HK-2 (cell line): Measurements from ENCODE around the gene SMIM38.

ENCODE experiments used
- DNase-seq: peaks from one replicate; pipeline ENCODE4 v3.0.0-alpha.2; 2018; ENCODE audit not compliant: unreplicated experiment

The SMIM38 gene

DNA sequence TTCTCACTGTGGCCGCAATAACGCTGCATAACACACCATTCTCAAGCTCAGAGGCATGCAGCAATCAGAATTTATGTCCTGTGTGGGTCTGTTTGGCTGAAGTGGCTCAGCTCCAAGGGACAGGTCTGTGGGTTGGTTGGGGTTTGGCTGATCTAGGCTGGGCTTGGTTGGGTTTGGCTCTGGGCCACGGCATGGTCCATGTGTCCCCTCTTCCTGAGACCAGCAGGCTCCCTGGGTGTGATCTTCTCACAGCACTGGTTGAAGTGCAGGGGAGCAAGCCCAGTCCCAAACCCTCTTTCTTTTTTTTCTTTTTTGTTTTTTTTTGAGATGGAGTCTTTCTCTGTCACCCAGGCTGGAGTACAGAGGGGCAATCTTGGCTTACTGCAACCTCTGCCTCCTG lies 25.0 kb downstream of the SMIM38 start:
- DNase-seq = no peak

DNA sequence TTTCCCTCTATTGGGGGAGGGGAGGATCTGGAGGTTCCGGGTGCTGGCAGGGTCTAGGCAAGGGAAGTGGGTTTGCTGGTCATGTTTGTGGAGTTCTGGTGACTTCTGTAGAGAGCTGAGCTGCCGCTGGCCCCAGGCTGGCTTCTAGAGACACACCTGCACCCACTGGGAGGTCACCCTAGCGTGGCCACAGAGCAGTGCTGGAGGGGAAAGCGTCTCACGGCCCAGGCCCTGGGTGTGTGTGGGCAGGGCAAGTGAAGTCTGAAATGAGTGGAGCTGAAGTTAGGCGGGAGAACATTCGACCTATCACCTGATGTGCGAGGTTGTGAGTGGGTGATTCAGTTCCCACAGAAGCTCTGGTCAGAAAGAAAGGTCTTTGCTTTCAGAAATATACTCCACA lies 27.9 kb downstream of the SMIM38 start:
- no peak for DNase-seq

DNA sequence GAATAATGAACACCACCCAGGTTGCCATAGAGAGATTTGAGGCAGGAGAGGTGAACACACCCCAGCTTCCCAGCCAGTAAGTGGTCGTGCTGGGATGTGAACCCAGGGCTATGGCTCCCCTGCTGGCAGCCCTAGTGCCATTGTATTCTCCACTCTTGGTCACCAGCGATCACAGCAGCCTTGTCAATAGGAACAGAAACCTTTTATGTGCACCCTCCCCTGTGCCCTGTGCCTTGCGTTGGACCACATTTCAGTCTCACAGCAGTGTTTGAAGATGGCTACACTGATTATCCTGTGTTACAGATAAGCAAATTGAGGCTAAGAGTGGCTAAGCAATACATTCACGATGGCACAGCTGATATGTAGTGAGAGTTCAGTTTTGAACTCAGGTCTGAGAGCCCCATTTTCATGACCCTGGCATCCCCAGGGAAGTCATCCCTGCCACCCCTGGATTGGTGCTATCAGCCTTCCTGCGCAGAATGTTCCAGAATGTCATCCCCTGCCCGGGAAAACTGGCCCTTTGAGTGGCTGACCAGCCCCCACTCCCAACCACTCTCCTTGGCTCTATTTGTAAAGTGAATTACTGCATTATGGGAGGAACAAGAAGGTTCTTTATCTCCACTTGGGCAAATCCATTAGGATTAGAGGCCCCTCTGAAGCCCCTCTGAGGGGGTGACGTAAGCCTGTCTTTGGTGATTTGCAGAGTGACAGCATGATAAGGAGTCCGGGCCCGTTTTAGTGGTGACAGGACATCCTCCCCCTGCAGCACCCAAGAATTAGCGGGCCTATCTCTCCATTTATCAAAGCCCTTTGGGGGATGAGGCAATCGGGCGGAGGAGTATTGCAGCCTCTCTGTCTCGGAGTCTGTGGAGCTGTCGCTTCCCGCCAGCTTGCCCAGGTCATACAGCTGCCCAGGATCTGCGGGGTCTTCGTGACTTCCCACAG lies 30.9 kb downstream of the SMIM38 start:
- DNase-seq = no peak

DNA sequence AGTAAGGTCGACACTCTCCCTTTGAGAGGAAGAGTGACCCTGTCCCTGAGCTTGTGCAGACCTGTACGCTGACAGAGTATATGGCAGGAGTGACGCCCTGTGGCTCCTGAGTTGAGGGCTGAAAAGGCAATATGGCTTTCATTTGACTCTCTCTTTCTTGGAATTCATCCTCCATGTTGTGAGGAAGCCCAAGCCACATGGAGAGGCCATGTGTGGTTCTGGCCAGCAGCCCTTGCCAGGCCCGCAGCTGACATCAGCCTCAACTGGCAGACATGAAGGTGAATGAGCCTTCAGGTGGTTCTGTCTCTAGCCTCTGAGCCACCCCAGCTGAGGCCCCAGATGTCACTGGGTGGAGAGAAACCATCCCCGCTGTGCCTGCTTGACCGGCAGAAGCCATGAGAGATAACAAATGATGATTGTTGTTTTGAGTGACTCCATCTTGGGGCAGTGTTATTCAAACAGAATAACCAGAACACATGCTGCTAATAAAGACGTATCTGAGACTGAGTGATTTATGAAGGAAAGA lies 31.9 kb downstream of the SMIM38 start:
- DNase-seq = no peak

DNA sequence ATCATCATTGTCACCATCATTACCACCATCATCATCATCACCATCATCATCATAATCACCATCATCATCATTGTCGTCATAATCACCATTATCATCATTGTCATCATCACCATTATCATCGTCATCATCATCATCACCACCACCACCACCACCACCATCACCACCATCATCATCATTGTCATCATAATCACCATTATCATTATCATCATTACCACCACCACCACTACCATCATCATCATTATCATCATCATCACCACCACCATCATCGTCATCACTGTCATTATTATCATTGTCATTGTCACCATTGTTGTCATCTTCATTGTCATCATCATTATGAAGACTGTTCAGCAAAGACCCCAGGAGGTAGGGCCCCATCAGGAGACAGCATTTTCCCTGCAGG lies 33.3 kb downstream of the SMIM38 start:
- no peak for DNase-seq

DNA sequence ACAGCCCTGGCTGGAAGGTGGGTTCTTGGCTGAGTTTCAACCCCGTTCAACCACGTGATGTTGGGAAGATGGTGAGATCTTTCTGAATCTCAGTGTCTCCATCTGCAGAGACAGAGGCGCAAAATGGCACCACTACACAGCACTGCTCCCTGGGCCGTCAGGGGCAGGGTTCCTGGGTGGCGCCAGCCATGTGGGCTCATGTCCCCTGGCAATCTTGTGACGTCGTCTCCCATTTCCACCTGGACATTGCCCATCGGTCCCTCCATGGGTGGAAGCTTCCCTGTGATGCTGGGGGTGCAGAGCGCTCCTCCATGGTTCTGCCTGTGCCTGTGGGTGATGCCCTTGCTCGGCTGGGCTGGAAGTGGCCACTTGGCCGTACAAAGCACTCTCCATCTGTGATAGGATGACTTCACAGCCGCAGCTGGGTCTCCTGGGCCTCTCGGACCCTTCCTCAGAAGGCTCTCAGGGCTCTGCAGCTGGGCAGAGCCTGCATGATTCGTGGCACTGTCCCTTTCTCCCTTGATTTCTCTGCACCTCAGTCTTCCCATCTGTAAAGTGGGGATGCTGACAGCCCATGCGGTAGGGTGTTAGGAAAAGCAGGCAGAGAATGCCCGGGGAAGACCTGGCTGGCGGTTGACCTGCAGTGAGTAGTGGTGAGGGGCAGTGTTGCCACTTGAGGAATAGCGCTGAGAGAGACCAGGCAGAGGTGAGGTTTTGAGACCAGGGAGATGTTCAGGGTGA lies 35.2 kb downstream of the SMIM38 start:
- DNase-seq = no peak

DNA sequence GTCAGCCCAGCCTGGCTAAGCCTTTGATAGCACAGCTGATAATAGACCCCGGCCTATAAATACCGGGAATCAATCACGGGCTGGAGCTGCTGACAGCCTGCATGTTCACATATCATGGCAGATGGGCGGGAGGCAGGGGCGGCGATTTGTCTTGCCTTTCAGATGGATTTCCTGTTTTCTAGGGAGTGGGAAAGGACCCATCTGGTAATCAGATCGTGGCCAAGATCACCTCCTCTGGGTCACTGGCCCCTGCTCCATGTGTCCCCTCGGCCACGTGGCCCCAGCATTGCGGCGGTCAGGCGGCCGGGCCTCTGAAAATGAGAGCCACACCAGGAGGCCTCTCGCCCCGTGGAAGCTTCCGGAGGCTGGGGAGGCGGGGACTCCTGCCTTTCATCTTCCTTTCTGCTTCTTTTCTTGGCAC lies 36.6 kb downstream of the SMIM38 start:
- no peak for DNase-seq

DNA sequence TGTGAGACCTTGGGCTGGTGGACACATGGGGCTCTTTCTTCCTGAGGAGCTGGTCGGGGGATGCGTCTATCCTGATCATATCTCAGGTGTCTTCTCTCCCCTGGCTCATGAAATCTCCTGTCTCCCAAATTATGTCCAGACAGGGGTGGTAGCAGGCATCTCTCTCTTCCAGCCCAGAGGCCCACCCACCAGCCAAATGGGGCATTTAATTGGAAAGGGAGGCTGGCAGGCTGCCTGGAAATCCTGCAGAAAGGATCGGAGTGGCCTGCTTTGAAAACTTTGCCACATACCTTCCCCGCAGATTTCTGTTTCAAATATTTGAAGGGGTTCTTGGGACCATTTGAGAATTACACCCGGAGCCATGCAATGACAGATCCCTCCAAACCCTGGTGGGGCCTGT lies 37.4 kb downstream of the SMIM38 start:
- no peak for DNase-seq

DNA sequence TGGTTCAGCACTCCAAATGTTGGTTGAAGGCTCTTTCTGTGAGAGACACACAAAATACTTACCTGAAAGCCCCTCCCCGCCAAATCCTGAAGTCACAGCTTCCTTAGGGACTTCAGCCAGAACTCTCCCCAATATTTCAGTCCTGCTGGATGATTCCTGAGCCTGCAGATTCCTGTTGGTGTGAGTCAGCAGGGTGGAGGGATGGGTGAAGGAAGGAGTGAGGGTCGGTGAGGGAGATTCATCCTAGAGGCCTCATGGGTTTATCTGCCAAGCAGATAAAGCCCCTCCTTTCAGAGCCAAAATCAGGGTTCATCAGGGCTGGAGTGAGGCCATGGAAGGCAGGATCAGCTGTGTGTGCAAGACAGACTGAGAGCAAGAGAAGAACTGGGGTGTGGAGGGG lies 37.9 kb downstream of the SMIM38 start:
- DNase-seq = no peak

DNA sequence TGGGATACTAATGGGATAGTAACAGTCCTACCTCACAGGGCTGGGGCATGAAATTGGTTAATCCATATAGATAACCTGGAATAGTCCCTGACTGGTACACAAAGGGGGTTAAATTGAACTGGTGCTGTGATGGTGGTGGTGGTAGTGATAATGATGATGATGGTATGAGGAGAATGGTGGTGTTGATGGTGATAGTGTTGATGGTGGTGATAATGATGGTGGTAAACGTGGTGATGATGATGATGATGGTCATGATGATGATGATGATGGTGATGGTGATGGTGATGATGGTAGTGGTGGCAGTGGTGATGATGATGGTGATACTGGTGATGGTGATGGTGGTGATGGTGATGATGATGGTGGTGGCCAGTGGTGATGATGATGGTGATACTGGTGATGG lies 38.7 kb downstream of the SMIM38 start:
- DNase-seq = no peak

DNA sequence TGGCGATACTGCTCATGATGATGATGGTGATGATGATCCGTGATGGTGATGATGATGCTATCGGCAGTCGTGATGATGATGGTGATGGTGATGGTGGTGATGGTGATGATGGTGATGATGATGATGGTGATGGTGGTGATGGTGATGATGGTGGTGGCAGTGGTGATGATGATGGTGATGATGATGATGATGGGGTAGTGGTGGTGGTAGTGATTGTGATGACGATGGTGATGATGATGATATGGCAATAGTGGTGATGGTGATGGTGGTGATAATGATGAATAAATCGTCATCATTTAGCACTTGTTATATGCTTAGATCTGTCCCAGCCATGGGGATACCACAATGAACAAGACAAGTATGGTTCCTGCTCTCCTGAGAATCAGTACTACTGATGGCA lies 39.2 kb downstream of the SMIM38 start:
- no peak for DNase-seq

DNA sequence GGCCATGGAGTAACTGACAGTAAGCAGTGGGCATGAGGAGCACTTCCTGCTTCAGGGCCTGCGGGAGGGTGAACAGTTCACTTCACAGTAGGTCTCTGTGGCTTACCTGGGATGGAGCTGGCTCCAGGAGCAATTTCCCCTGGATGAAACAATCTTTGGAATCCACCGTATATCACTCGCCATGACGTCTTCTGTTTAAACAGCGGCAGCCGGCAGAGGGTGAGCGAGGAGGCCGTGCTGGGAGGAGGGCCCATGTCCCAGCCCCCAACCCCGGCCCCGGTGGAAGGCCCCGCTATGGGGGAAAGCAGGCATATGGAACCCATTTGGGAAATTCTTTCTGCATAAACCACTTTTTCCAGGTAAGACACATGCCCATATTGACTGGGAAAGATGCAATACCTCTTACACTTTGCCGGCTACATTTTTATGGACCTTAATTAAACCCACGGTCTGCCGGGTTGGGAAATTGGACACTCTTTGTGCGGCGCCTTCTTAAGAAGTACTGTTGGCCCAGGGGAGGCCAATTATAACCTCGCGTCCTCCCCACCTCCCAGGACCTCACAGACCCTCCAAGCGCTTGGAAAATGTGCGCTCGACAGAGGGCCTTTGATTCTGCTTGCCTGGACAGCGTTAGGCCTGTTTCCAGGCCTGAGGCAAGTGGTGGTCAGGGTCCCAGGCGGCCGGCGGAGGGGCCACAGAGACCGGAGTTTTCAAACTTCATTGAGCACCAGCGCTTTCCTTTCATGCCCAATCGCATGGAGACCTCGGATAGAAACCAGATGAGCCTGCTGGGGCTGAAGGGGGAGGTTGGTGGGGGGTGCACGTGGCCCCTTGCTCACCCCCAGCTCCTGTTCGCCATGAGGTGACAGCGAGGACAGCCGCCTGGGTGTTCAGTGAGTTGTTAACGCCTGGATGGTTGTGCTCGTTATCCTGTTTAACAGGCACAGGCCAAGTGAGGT lies 40.4 kb downstream of the SMIM38 start:
- DNase-seq = no peak

DNA sequence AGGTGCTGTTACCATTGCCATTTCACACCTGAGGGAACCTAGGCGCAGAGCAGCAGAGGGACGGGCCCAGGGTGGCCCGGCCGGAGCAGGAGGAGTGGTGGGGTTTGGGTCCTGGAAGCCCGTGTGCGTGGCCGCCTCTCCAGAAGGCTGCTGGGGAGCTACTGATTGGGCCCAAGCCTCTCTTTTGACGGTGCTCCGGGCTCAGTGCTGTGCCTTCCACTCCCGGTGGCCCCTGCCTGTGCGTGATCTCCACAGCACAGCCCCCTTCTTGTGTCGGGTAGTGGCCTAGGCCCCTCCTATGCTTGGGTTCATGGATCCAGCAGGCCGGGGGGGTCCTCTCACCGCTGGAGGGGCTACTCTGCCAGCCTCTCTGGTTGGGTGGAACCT lies 41.0 kb downstream of the SMIM38 start:
- no peak for DNase-seq

DNA sequence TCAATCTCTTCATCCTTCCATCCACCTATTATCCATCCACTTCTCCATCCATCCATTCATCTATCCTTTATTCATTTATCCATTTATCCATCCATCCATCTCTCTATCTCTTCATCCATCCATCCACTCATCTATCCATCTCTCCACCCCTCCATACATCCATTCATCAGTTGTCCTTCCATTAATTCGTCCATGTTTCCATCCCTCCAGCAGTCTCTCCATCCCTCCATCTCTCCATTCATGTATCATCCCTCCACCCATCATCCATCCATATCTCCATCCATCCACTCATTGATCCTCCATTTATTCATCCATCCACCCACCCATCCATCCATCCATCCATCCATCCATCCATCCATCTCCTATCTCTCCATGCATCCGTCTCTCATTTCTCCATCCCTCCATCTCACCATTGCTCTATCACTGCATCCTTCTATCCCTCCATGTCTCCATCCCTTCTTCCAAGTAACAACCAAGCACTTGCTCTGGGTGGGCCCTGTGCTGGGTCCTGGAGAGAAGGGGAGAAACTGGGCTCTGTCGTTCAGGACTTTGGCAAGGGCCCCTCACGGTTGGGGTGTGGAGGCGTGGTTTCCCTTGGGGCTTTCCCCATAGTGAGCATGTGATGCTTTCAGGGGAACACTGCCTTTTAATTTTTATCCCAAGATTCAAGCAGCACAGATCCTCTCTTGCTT lies 43.3 kb downstream of the SMIM38 start:
- no peak for DNase-seq

DNA sequence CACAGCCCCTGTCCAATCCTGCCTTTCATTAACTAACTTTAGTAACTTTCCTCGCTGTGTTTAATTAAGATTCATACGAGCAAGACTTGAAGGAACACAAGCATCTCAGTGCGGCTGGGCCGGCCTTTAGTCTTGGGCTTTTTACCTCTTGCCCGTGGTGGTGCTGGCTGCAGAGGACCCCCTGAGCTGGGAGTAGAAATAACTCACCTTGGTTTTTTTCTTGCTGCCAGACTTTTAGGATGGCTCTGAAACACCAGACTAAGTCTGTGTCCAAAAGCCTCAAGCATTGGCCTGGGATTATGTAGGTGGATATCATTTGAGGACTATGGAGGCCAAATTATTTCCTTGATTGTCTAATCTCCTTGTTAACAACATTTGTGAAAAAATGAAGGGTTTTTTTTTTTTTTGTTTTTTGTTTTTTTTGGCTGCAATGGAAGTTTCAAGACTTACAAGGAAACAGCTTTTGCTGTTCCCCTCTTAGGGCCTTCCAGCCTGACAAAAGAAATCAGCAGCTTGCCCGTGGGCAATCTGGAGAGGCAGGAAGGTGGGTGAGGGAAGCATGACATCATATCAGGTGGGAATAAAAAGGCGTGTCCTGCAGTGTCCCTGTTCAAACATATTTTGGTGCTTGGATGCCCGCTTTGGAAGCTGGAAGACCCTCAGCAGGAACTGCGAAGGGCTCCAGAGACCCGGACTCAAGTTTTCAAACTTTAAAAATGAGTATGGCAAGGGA lies 44.0 kb downstream of the SMIM38 start:
- no peak for DNase-seq

DNA sequence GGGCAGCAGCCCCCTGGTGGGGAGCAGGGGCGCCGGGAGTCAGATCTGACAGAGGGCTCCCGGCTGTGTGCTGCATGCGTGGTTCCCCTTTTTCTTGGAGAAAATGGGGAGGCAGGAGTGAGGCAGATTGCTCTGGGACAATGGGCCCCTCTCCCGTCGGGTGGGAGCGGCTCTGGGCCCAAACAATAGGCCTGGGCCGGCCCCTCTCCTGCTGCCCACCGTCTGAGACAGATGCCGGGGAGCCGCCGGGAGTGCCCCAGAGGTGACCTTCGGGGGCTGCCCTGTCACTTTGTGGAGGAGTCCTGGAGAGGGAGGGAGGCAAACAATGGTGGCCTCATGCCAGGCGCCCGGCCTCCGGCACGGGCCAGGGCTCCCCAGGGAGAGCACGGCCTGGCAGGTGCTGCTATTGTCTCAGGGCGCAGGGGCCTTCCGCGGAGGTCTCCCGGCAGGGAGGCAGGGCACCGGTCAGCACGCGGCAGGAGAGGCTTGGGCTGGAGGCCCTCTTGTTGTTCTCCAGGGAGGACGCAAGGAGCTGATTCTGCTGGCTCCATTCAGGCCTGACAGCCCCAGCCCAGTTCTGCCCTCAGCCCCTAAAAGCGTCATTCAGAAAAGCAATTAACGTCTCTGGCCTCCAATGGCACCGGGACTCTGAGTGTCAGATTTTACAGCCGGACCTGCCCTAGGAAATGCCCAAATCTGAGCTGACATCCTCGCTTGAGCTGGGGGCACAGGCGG lies 44.8 kb downstream of the SMIM38 start:
- no peak for DNase-seq

DNA sequence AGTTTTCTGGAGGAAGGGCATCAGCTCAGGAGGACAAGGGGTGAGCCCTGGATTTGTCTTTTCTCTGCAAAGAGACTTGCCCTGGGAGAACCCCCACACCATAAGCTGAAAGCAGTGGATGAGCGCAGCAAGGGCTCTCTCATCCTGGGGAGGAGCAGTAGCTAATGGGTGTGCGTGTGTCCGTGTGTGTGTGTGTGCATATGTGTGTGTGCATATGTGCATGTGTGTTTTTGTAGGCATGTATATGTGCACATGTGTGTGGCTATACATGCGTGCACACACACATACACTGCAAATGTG lies 45.3 kb downstream of the SMIM38 start:
- no peak for DNase-seq

DNA sequence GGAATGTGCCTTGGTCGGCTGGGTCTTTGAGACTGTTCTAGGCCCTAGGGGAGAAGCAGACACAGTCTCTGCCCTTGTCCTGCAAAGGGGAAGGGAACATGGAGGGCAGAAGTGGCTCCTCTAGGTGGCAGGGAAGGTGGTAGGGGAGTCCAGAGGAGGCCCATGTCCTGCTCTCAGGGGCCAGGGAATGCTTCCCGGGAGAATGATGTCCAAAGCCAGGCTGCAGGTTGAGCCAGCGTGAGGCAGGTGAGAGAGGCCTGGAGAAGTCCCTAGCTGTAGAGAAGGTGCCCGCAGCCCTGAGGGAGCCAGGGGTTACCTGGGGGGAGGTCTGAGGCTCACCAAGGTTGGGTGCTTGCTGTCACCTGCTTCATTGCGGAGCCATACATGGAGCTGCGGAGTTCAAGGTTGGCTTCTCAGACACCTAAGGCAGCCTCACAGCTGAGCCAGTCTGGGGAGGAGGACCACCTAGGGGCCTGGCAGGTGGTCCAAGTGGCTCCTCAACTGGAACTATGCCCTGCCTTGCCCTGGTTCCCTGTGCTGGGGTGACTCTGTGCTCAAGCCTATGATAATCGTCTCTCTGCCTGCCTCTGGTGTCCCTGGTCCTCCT lies 46.1 kb downstream of the SMIM38 start:
- DNase-seq = no peak

DNA sequence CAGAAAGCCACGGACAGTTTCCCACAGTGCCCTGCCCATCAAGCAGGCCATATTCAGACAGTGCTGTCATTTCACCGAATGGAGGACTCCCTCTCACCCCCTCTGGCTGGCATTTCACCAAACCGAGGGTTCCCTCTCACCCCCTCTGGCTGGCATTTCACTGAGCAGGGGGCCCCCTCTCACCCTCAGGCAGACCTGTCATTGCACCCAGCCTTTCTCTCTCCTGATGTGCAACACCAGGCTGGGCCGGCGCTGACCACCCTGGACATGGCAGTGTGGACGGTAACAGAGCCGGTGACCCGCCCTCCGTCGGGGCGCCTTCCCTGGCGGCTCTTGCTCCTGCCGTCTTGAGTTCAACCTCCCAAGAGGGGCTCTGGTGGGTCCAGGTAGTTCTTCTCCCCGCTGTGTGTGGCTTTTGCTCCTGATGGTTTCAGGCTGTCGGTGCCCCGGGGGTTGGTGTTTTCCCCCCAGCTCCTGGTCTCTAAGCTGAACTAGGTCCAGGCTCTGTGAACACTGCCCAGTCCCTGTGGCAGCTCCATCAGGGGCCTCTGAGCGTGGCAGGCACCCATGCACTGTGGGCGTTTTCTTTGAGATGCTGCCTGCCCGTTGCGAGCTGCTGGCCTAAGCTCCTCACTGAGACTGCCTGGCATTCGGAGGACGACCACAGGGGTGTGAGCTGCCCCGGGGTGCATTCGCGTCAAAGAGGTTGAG lies 46.9 kb downstream of the SMIM38 start:
- no peak for DNase-seq
